Breast epithelium (tissue), 3 donors: ENCODE results near the gene OXER1.

ENCODE experiments used
- CTCF ChIP-seq, 3 donors: fragments of 450-650 bp; IDR thresholded peaks; one replicate each; pipeline ENCODE4 v1.5.1; 2016 to 2017; ENCODE audit warnings: antibody characterized with exemption in 3 of 3, mild to moderate bottlenecking in 3 of 3, moderate library complexity in 3 of 3
- POLR2AphosphoS5 ChIP-seq, 3 donors: sonication (generic); formaldehyde crosslinking; IDR thresholded peaks; one replicate each; pipeline ENCODE4 v1.6.1; 2017; ENCODE audit warnings: antibody characterized with exemption in 3 of 3

- TF ChIP-seq CTCF (IDR thresholded peaks at IDR 0.05): no peak
- no peak for TF ChIP-seq POLR2AphosphoS5 (IDR thresholded peaks at IDR 0.05)
Measured at GRCh38 chr2:42781181-42781580, 17.2 kb upstream of the OXER1 start.
